Fibroblast of the aortic adventitia (primary cell): ENCODE data around the gene DNAAF3. TPM values are rescaled to one million over a fixed set of nuclear protein-coding genes. Genes with fewer than 3 reads are reported as not detected.
"Not testable (repeated sequence)": the region's sequence is repeated elsewhere in the genome, so short reads cannot be mapped to it uniquely, and the experiment has no call there.

ENCODE experiments used
- DNase-seq: peaks from one replicate; pipeline ENCODE4 v3.0.0-alpha.2; 2010; ENCODE audit warnings: low read depth
- H3K4me3 ChIP-seq: 2 replicates; pipeline ENCODE4 v1.5.1; 2011; ENCODE audit warnings: low read depth, mild to moderate bottlenecking, control low read depth, low read length, moderate library complexity
- CTCF ChIP-seq: IDR thresholded peaks from 2 replicates; pipeline ENCODE4 v1.5.1; 2011; ENCODE audit warnings: mild to moderate bottlenecking, low read length, control low read depth, inconsistent platforms; ENCODE audit not compliant: insufficient read depth
- total RNA-seq: library from RNA; depleted of rRNA; stranded (reverse); fragments of >200 nt; gene quantifications from 2 replicates; pipeline ENCODE4 v1.2.3, GENCODE V29; 2012; ENCODE audit warnings: low replicate concordance

The DNAAF3 gene
- total RNA-seq, 1 donor, result 1.5 TPM

- DNase-seq, result peak; percentile 76
- H3K4me3 ChIP-seq, result peak overlapping the region; percentile 74
- TF ChIP-seq CTCF, result peak; percentile 6
Measured at GRCh38 chr19:55172741-55173140, 6.3 kb upstream of the DNAAF3 start.

GRCh38 chr19:55172318-55172717, 5.9 kb upstream of the DNAAF3 start:
- H3K4me3 ChIP-seq, result peak overlapping the region; percentile 74
- DNase-seq, result not testable (repeated sequence)

- H3K4me3 ChIP-seq, result no peak overlapping the region
- no peak for DNase-seq
- TF ChIP-seq CTCF, result no peak
Measured at GRCh38 chr19:55171440-55171839, 5.0 kb upstream of the DNAAF3 start.

- no peak for DNase-seq
- no peak for TF ChIP-seq CTCF
- H3K4me3 ChIP-seq, result no peak overlapping the region
Measured at GRCh38 chr19:55169136-55169535, 2.7 kb upstream of the DNAAF3 start.

GRCh38 chr19:55165952-55166529, 372 bp downstream of the DNAAF3 start:
- H3K4me3 ChIP-seq, result peak overlapping the region; percentile 75
- DNase-seq, result peak; percentile 74
- TF ChIP-seq CTCF, result peak; percentile 65

GRCh38 chr19:55161571-55162322, 4.7 kb downstream of the DNAAF3 start:
- no peak overlapping the region for H3K4me3 ChIP-seq
- no peak for DNase-seq
- no peak for TF ChIP-seq CTCF

- no peak for DNase-seq
- H3K4me3 ChIP-seq, result no peak overlapping the region
- no peak for TF ChIP-seq CTCF
Measured at GRCh38 chr19:55160986-55161365, 5.4 kb downstream of the DNAAF3 start.
